ENCODE results near the gene SLC35E1. TPM values are rescaled to one million over a fixed set of nuclear protein-coding genes. Genes with fewer than 3 reads are reported as not detected.

SLC35E1 gene
- total and polyA plus RNA-seq, 2 of the 4 experiments (the other 2 are of a cell fraction) = 22.6 to 38.0 TPM

- H2AFZ ChIP-seq (replicated peaks; ENCODE audit: low read length, poor library complexity) = no peak overlapping the region
- no peak overlapping the region for H2AK5ac ChIP-seq (ENCODE audit: low read depth, low read length)
- dilution Hi-C loops (cut with HindIII; ENCODE audit: low sequenced_read_pairs, unreplicated experiment) = no loop called here
- BruUV-seq (replicated peaks) = no TSS peak
- POLR2A ChIA-PET (ENCODE audit: unreplicated experiment) = no interaction called here
- H3K79me1 ChIP-seq (ENCODE audit: low read depth in 1 of 2, low read length in 2 of 2) = peaks cover 35 to 98% of the 10 kb centered on the region in 2 experiments; a peak in 3 of 4 replicates
- H3K27ac ChIP-seq (ENCODE audit: insufficient read depth, low read length) = no peak overlapping the region
- H2BK20ac ChIP-seq (ENCODE audit: low read depth, low read length) = no peak overlapping the region
- no peak overlapping the region for H3K9ac ChIP-seq (ENCODE audit: low read depth, low read length)
- H2BK5ac ChIP-seq (ENCODE audit: low read depth, low read length, poor library complexity, severe bottlenecking) = no peak overlapping the region
- ATAC-seq (ENCODE audit: low read depth) (no peak), DNase-seq (no peak)
- H2BK15ac ChIP-seq (ENCODE audit: low read depth, low read length) = no peak overlapping the region
- no peak overlapping the region for H3K4ac ChIP-seq (ENCODE audit: low read depth, low read length)
- H3K23ac ChIP-seq (ENCODE audit: low read depth, low read length) = no peak overlapping the region
- no peak overlapping the region for H3K14ac ChIP-seq (replicated peaks; ENCODE audit: low read depth, low read length)
- no peak for TF ChIP-seq CTCF (conservative IDR thresholded peaks at IDR 0.05; ENCODE audit: low read depth, low read length)
- TF ChIP-seq FOS (IDR thresholded peaks at IDR 0.05; ENCODE audit: low read depth, low read length) = no peak
- no peak for TF ChIP-seq NFE2L2 (IDR thresholded peaks at IDR 0.05; ENCODE audit: low read depth, low read length)
- no peak for TF ChIP-seq CEBPB (IDR thresholded peaks at IDR 0.05; ENCODE audit: low read depth, low read length)
- no peak for TF ChIP-seq RCOR1 (IDR thresholded peaks at IDR 0.05; ENCODE audit: insufficient replicate concordance, low read length)
- no peak for TF ChIP-seq RFX5 (IDR thresholded peaks at IDR 0.05; ENCODE audit: low read depth, low read length)
- TF ChIP-seq USF2 (IDR thresholded peaks at IDR 0.05; ENCODE audit: low read depth, low read length) = no peak
- no peak for TF ChIP-seq MAFK (IDR thresholded peaks at IDR 0.05; ENCODE audit: low read depth, low read length)
- no peak for TF ChIP-seq SMC3 (IDR thresholded peaks at IDR 0.05; ENCODE audit: low read depth, low read length)
- TF ChIP-seq, protein P1, sequence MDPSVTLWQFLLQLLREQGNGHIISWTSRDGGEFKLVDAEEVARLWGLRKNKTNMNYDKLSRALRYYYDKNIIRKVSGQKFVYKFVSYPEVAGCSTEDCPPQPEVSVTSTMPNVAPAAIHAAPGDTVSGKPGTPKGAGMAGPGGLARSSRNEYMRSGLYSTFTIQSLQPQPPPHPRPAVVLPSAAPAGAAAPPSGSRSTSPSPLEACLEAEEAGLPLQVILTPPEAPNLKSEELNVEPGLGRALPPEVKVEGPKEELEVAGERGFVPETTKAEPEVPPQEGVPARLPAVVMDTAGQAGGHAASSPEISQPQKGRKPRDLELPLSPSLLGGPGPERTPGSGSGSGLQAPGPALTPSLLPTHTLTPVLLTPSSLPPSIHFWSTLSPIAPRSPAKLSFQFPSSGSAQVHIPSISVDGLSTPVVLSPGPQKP (IDR thresholded peaks at IDR 0.05; ENCODE audit: borderline replicate concordance, low read depth, low read length) = no peak
- TF ChIP-seq BHLHE40 (IDR thresholded peaks at IDR 0.05; ENCODE audit: low read depth, low read length) = no peak
- no peak for TF ChIP-seq POLR2A (IDR thresholded peaks at IDR 0.05; ENCODE audit: low read depth, low read length)
- TF ChIP-seq RAD21 (IDR thresholded peaks at IDR 0.05; ENCODE audit: low read length) = no peak
- H2AK9ac ChIP-seq (replicated peaks; ENCODE audit: low read depth, low read length, poor library complexity) = no peak overlapping the region
- CTCF ChIA-PET = no interaction called here
- peaks cover 99% of the 10 kb centered on the region for H4K20me1 ChIP-seq (ENCODE audit: insufficient read depth, low read length)
- H2BK120ac ChIP-seq (ENCODE audit: low read depth, low read length) = no peak overlapping the region
- H3K18ac ChIP-seq (ENCODE audit: low read depth, low read length) = no peak overlapping the region
- H3K4me2 ChIP-seq (ENCODE audit: low read depth, low read length) = no peak overlapping the region
- no peaks in the 10 kb centered on the region for H3K27me3 ChIP-seq (ENCODE audit: control insufficient read depth, insufficient read depth, low read length)
- no peak overlapping the region for H3K4me3 ChIP-seq (ENCODE audit: insufficient read depth, low read depth, low read length)
- in situ Hi-C loops (cut with MboI; ENCODE audit: low sequenced_read_pairs) = no loop called here
- H3K9me3 ChIP-seq (ENCODE audit: control insufficient read depth, insufficient read depth, low read length) = no peaks in the 10 kb centered on the region
- H3K9me1 ChIP-seq (ENCODE audit: insufficient read depth, low read length) = peaks cover 59% of the 10 kb centered on the region
- H4K8ac ChIP-seq (ENCODE audit: low read depth in 2 of 2, low read length in 2 of 2) = no peak overlapping the region
- H4K5ac ChIP-seq (ENCODE audit: low read depth, low read length) = no peak overlapping the region
- intact Hi-C loops (cut with micrococcal nuclease) = no loop called here
- H3K4me1 ChIP-seq (ENCODE audit: control insufficient read depth, insufficient read depth, low read length) = peaks cover 38% of the 10 kb centered on the region
- no peak overlapping the region for H4K91ac ChIP-seq (ENCODE audit: insufficient read depth, low read depth, low read length)
- no peaks in the 10 kb centered on the region for H3K36me3 ChIP-seq (ENCODE audit: control insufficient read depth, insufficient read depth, low read length)
- WGBS, 2 experiments (ENCODE audit: extremely low coverage in 2 of 2, insufficient read length in 1 of 2) = 80% methylated on average over 1 of the region's 11 CpGs; no CpG with 5 or more reads in 1 of the 2 experiments
- no peak overlapping the region for H3K56ac ChIP-seq (ENCODE audit: extremely low read depth, insufficient read depth, low read length)
Observed at GRCh38 chr19:16588824-16589577, 16.8 kb upstream of the SLC35E1 start.

Measured in IMR-90 (cell line).